ENCODE measurements around the gene WFDC8.

DNA sequence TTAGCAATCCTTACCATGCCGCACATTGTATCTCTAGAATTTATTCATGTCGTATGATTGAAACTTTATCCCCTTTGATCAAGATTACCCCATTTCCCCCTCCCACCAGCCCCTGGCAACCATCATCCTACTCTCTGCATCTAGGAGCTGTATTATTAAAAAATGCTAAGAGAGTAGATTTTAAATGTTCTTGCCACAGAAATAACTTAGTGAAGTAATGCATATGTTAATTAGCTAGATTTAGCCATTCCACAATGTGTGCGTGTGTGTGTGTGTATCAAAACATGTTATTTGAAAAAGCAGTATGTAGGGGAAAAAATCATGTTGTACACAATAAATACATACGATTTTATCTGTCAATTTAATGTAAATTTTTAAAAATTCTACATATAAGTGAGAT lies 51.8 kb downstream of the WFDC8 start:
- TF ChIP-seq, protein P1, sequence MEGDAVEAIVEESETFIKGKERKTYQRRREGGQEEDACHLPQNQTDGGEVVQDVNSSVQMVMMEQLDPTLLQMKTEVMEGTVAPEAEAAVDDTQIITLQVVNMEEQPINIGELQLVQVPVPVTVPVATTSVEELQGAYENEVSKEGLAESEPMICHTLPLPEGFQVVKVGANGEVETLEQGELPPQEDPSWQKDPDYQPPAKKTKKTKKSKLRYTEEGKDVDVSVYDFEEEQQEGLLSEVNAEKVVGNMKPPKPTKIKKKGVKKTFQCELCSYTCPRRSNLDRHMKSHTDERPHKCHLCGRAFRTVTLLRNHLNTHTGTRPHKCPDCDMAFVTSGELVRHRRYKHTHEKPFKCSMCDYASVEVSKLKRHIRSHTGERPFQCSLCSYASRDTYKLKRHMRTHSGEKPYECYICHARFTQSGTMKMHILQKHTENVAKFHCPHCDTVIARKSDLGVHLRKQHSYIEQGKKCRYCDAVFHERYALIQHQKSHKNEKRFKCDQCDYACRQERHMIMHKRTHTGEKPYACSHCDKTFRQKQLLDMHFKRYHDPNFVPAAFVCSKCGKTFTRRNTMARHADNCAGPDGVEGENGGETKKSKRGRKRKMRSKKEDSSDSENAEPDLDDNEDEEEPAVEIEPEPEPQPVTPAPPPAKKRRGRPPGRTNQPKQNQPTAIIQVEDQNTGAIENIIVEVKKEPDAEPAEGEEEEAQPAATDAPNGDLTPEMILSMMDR (IDR thresholded peaks at IDR 0.05), result no peak
- TF ChIP-seq POLR2AphosphoS5 (IDR thresholded peaks at IDR 0.05) (no peak), POLR2A (IDR thresholded peaks at IDR 0.05) (no peak), EP300 (IDR thresholded peaks at IDR 0.05) (no peak)

Data from suprapubic skin (tissue), 4 donors.